Erythroblast (primary cell): Measurements from ENCODE around the gene ZBTB7B.

Source experiments
- GATA1 ChIP-seq: IDR thresholded peaks from 2 replicates; pipeline ENCODE4 v1.6.1; 2011; ENCODE audit warnings: low read depth, mild to moderate bottlenecking, control low read depth, low read length, moderate library complexity
- POLR2A ChIP-seq: IDR thresholded peaks from 2 replicates; pipeline ENCODE4 v1.6.1; 2011; ENCODE audit warnings: mild to moderate bottlenecking, low read length

- TF ChIP-seq POLR2A (no peak), GATA1 (no peak)
Measured at GRCh38 chr1:155064832-155065429, 62.3 kb downstream of the ZBTB7B start.
